ACC112 (cell line): ENCODE measurements around the gene C6orf163.
A peak's percentile ranks its signal among the peaks of the same experiment; 100 is the strongest.

Experiments
- H2AFZ ChIP-seq: fragments of 200-600 bp; sonication (generic); one replicate; pipeline ENCODE4 v1.6.0; 2017; ENCODE audit warnings: antibody characterized with exemption, low read length; ENCODE audit not compliant: unreplicated experiment
- H3K27ac ChIP-seq: fragments of 200-600 bp; sonication (generic); 2 replicates; pipeline ENCODE4 v1.5.1; 2014; ENCODE audit warnings: low read depth, mild to moderate bottlenecking, antibody characterized with exemption, low read length, moderate library complexity
- H3K27me3 ChIP-seq: fragments of 200-600 bp; sonication (generic); 2 replicates; pipeline ENCODE4 v1.6.1; 2014; ENCODE audit warnings: mild to moderate bottlenecking, antibody characterized with exemption, low read length, moderate library complexity, mixed read lengths; ENCODE audit not compliant: insufficient read depth
- H3K36me3 ChIP-seq: fragments of 200-600 bp; sonication (generic); 2 replicates; pipeline ENCODE4 v1.6.1; 2016; ENCODE audit warnings: mild to moderate bottlenecking, antibody characterized with exemption, low read length, moderate library complexity, mixed read lengths; ENCODE audit not compliant: insufficient read depth
- H3K4me1 ChIP-seq: fragments of 200-600 bp; sonication (generic); one replicate; pipeline ENCODE4 v1.6.1; 2016; ENCODE audit warnings: low read length, mixed read lengths; ENCODE audit not compliant: insufficient read depth, unreplicated experiment, control insufficient read depth
- H3K4me3 ChIP-seq: fragments of 200-600 bp; sonication (generic); 2 replicates; pipeline ENCODE4 v1.5.1; 2014; ENCODE audit warnings: mild to moderate bottlenecking, low read depth, low read length
- H3K79me2 ChIP-seq: fragments of 200-600 bp; sonication (generic); one replicate; pipeline ENCODE4 v1.6.0; 2016; ENCODE audit warnings: low read length; ENCODE audit not compliant: control insufficient read depth, unreplicated experiment, insufficient read depth

C6orf163 gene

GRCh38 chr6:87407901-87408720 is 63.5 kb downstream of the C6orf163 start, which contains the start of gene CFAP206:
Gene CFAP206 (plus strand): TSS chr6:87407972. CDS start chr6:87409840, 1,868 bp downstream.
- H3K4me1 ChIP-seq: no peaks in the 10 kb centered on the region
- H3K4me3 ChIP-seq: peak within 1 kb of the TSS; percentile 96
- H3K27me3 ChIP-seq: no peaks in the 10 kb centered on the region
- H2AFZ ChIP-seq: peak within 1 kb of the TSS; percentile 99
- H3K79me2 ChIP-seq: no peaks in the 10 kb centered on the region
- peak within 1 kb of the TSS; percentile 75 for H3K27ac ChIP-seq
- no peaks in the 10 kb centered on the region for H3K36me3 ChIP-seq

- Histone ChIP-seq H3K4me3 (peak overlapping the region; percentile 96), H3K27me3 (no peaks in the 10 kb centered on the region), H3K4me1 (no peaks in the 10 kb centered on the region), H3K79me2 (no peaks in the 10 kb centered on the region), H3K27ac (no peak overlapping the region), H3K36me3 (no peaks in the 10 kb centered on the region), H2AFZ (peak overlapping the region; percentile 96)
These were observed 64.1 kb downstream of the C6orf163 start for GRCh38 chr6:87408721-87409155.
